ENCODE results near the gene DLX1. TPM values are rescaled to one million over a fixed set of nuclear protein-coding genes. Genes with fewer than 3 reads are reported as not detected.

DLX1 gene
- total and polyA plus RNA-seq, 7 experiments from 2014 or later = not detected

DNA sequence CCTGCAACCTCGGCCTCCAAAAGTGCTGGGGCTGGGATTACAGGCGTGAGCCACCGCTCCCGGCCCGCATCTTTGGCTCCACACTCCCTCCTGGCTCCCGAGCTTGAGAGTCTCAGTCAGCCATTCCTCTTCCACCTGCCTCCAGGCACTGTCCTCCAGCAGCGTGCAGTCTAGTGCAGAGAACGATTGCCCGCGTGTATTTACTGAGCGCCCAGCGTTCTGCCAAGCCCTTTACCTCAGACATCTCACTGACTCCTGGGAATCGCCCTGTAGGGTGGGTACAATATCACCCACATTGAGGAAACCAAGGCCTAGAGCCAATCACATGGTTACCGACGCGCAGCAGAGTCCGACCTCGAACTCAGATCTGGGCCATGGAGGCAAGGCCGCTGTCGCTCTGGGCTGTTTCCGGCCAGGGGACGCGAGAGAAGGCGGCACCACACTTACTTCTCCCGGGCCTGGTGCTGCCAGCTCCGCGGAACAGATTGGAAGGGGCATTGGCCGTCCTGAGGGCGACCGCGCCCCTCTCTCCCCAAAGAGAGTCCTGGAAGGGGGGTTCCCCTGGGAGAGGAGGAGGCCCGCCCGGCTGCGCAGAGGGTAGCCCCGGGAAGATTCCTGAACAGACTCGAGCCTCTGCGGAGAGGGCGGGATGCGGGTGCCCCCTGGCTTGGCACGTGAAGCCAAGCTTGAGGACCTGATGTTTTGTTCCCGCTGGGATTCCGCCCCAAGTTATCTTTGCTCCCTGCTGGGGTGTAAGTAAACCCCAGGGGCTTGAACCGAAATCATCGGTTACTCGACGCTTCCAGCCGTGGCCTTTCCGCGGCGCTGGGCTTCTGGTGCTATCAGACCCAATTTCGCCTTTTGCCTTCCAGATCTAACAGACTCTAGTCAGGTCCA lies 22.6 kb downstream of the DLX1 start:
- Mint-ChIP-seq H3K27me3 (peaks cover 70 to 85% (median 72%) of the 10 kb centered on the region in 5 donors), H3K4me1 (peaks cover 20 to 50% (median 32%) of the 10 kb centered on the region in 7 donors), H3K9me3 (peaks cover 0 to 17% (median 5%) of the 10 kb centered on the region in 11 donors), H3K27ac (peak overlapping the region in 5 of 9 donors; percentile 32 to 77 (median 56)), H3K4me3 (peak overlapping the region; percentile 23 to 65 (median 44)), H3K36me3 (peaks cover 0 to 4% (median 0%) of the 10 kb centered on the region in 5 donors)
- Histone ChIP-seq H3K27me3 (ENCODE audit: control insufficient read depth in 2 of 2, insufficient read depth in 2 of 2, low read length in 2 of 2) (peaks cover 20 to 50% of the 10 kb centered on the region in 2 donors), H3K4me3 (ENCODE audit: low read length) (no peak overlapping the region), H3K9me3 (ENCODE audit: control insufficient read depth in 2 of 3, low read length in 3 of 3) (no peaks in the 10 kb centered on the region), H3K27ac (ENCODE audit: low read depth, low read length) (no peak overlapping the region), H3K36me3 (ENCODE audit: control insufficient read depth in 2 of 3, insufficient read depth in 3 of 3, low read length in 3 of 3) (no peaks in the 10 kb centered on the region), H3K4me1 (ENCODE audit: control insufficient read depth in 2 of 2, insufficient read depth in 2 of 2, low read length in 2 of 2) (peaks cover 18 to 21% of the 10 kb centered on the region in 2 donors)
- DNase-seq (peak in 3 of 9 donors; percentile 8 to 21 (median 16)), ATAC-seq (no peak)
- ChIA-PET CTCF (interaction anchor here (1.3 to 1.8 kb wide), 2 partner anchors 295 to 406 kb away, joined by 4 read pairs; no protein-coding TSS in a partner anchor), POLR2A (interaction anchor here (0.6 to 0.7 kb wide), 2 partner anchors 39 to 511 kb away, joined by 3 read pairs; no protein-coding TSS in a partner anchor)
- intact Hi-C loops (cut with micrococcal nuclease) = loop anchor here (2.0 to 10.0 kb wide), 3 partner anchors 213 to 1857 kb away; partner anchors contain the start of genes SLC25A12 (in 1 of the 2) and SP3 (in 1 of the 2)

GRCh38 chr2:172108587-172108930 lies 23.3 kb downstream of the DLX1 start:
- Histone ChIP-seq H3K4me1 (ENCODE audit: control insufficient read depth in 2 of 2, insufficient read depth in 2 of 2, low read length in 2 of 2) (peaks cover 12 to 17% of the 10 kb centered on the region in 2 donors), H3K4me3 (ENCODE audit: low read length) (no peak overlapping the region), H3K36me3 (ENCODE audit: control insufficient read depth in 2 of 3, insufficient read depth in 3 of 3, low read length in 3 of 3) (no peaks in the 10 kb centered on the region), H3K27ac (ENCODE audit: low read depth, low read length) (no peak overlapping the region), H3K27me3 (ENCODE audit: control insufficient read depth in 2 of 2, insufficient read depth in 2 of 2, low read length in 2 of 2) (peaks cover 17 to 48% of the 10 kb centered on the region in 2 donors), H3K9me3 (ENCODE audit: control insufficient read depth in 2 of 3, low read length in 3 of 3) (no peaks in the 10 kb centered on the region)
- Mint-ChIP-seq H3K27ac (peak overlapping the region in 4 of 9 donors; percentile 14 to 56 (median 41)), H3K4me3 (peak overlapping the region in 8 of 10 donors; percentile 14 to 65 (median 44)), H3K9me3 (peaks cover 0 to 17% (median 5%) of the 10 kb centered on the region in 11 donors), H3K36me3 (peaks cover 0 to 4% (median 0%) of the 10 kb centered on the region in 5 donors), H3K4me1 (peaks cover 19 to 43% (median 26%) of the 10 kb centered on the region in 7 donors), H3K27me3 (peaks cover 66 to 85% (median 70%) of the 10 kb centered on the region in 5 donors)
- DNase-seq (no peak), ATAC-seq (no peak)
- intact Hi-C loops (cut with micrococcal nuclease) = loop anchor here in 1 of 2 donors (10.0 kb wide), 2 partner anchors 214 to 1856 kb away; partner anchors contain the start of genes SLC25A12 and SP3
- POLR2A ChIA-PET = interaction anchor here (0.6 kb wide), 1 partner anchor 512 kb away, joined by 3 read pairs; no protein-coding TSS in a partner anchor
- CTCF ChIA-PET = interaction anchor here (1.3 kb wide), 1 partner anchor 407 kb away, joined by 4 read pairs; no protein-coding TSS in a partner anchor

GRCh38 chr2:172109256-172109987 lies 24.1 kb downstream of the DLX1 start:
- H3K4me3 ChIP-seq (ENCODE audit: low read length) = no peak overlapping the region
- H3K36me3 ChIP-seq (ENCODE audit: control insufficient read depth in 2 of 3, insufficient read depth in 3 of 3, low read length in 3 of 3) = no peaks in the 10 kb centered on the region
- peaks cover 17 to 39% of the 10 kb centered on the region in 2 donors for H3K27me3 ChIP-seq (ENCODE audit: control insufficient read depth in 2 of 2, insufficient read depth in 2 of 2, low read length in 2 of 2)
- H3K27ac Mint-ChIP-seq = peak overlapping the region in 1 of 9 donors; percentile 2
- H3K9me3 Mint-ChIP-seq = peaks cover 0 to 12% (median 3%) of the 10 kb centered on the region in 11 donors
- ChIA-PET POLR2A (interaction anchor here (0.6 to 0.8 kb wide), 2 partner anchors 48 to 111 kb away, joined by 3 read pairs; no protein-coding TSS in a partner anchor), CTCF (no interaction called here)
- H3K4me3 Mint-ChIP-seq = peak overlapping the region in 5 of 10 donors; percentile 10 to 57 (median 39)
- peaks cover 12 to 36% (median 18%) of the 10 kb centered on the region in 7 donors for H3K4me1 Mint-ChIP-seq
- H3K27ac ChIP-seq (ENCODE audit: low read depth, low read length) = no peak overlapping the region
- no peak for ATAC-seq
- peaks cover 63 to 79% (median 65%) of the 10 kb centered on the region in 5 donors for H3K27me3 Mint-ChIP-seq
- no peak for DNase-seq
- H3K4me1 ChIP-seq (ENCODE audit: control insufficient read depth in 2 of 2, insufficient read depth in 2 of 2, low read length in 2 of 2) = peaks cover 7 to 11% of the 10 kb centered on the region in 2 donors
- H3K9me3 ChIP-seq (ENCODE audit: control insufficient read depth in 2 of 3, low read length in 3 of 3) = no peaks in the 10 kb centered on the region
- H3K36me3 Mint-ChIP-seq = peaks cover 0 to 4% (median 0%) of the 10 kb centered on the region in 5 donors
- intact Hi-C loops (cut with micrococcal nuclease) = loop anchor here in 1 of 2 donors (10.0 kb wide), 2 partner anchors 215 to 1855 kb away; partner anchors contain the start of genes SLC25A12 and SP3

DNA sequence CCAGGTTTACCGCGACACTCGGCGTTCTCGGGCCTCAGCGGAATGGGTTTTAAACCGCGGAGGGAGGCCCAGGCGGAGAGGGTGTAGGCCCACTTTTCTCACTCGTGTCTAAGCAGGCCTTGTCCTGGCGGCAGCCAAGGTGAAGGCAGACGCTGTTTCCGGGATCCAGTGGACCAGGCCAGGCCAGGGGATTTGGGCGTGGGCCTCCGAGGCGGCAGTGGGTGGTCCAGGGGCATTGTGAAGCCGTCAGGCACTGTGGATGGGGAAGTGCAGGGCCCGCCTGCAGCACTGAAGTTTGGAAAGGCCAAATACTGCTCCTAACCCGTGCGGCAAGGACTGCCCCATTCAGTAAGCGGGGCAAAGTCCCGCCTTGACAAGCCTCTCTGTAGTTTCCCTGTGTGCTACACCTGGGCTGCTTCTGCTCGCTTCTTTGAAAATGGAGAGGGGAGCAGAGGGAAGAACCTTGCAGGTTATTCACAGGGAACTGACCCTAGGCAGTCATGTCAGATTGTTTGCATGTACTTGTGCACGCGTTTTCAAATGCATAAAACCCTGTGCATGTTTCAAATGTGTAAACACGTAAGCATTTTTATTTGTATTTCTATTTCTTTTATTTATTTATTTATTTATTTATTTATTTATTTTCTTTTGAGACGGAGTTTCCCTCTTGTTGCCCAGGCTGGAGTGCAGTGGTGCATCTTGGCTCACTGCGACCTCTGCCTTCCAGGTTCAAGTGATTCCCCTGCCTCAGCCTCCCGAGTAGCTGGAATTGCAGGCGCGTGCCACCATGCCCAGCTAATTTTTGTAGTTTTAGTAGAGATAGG lies 24.9 kb downstream of the DLX1 start:
- Mint-ChIP-seq H3K9me3 (peaks cover 0 to 12% (median 0%) of the 10 kb centered on the region in 11 donors), H3K4me3 (peak overlapping the region in 4 of 10 donors; percentile 36 to 57 (median 40)), H3K27ac (peak overlapping the region in 1 of 9 donors; percentile 2), H3K36me3 (peaks cover 0 to 4% (median 0%) of the 10 kb centered on the region in 5 donors), H3K27me3 (peaks cover 63 to 76% (median 66%) of the 10 kb centered on the region in 5 donors), H3K4me1 (peaks cover 12 to 34% (median 18%) of the 10 kb centered on the region in 7 donors)
- no peaks in the 10 kb centered on the region for H3K36me3 ChIP-seq (ENCODE audit: control insufficient read depth in 2 of 3, insufficient read depth in 3 of 3, low read length in 3 of 3)
- H3K4me3 ChIP-seq (ENCODE audit: low read length) = no peak overlapping the region
- no peaks in the 10 kb centered on the region for H3K9me3 ChIP-seq (ENCODE audit: control insufficient read depth in 2 of 3, low read length in 3 of 3)
- ChIA-PET POLR2A (interaction anchor here (0.6 to 0.8 kb wide), 2 partner anchors 49 to 111 kb away, joined by 3 read pairs; no protein-coding TSS in a partner anchor), CTCF (interaction anchor here (0.7 kb wide), 1 partner anchor 36 kb away, joined by 4 read pairs; no protein-coding TSS in a partner anchor)
- intact Hi-C loops (cut with micrococcal nuclease) = loop anchor here in 1 of 2 donors (10.0 kb wide), 2 partner anchors 215 to 1855 kb away; partner anchors contain the start of genes SLC25A12 and SP3
- no peak overlapping the region for H3K27ac ChIP-seq (ENCODE audit: low read depth, low read length)
- H3K27me3 ChIP-seq (ENCODE audit: control insufficient read depth in 2 of 2, insufficient read depth in 2 of 2, low read length in 2 of 2) = peaks cover 12 to 31% of the 10 kb centered on the region in 2 donors
- ATAC-seq (peak; percentile 16), DNase-seq (peak in 1 of 9 donors; percentile 2)
- H3K4me1 ChIP-seq (ENCODE audit: control insufficient read depth in 2 of 2, insufficient read depth in 2 of 2, low read length in 2 of 2) = peaks cover 7 to 11% of the 10 kb centered on the region in 2 donors

- DNase-seq = peak in 1 of 9 donors; percentile 4
- peaks cover 43 to 57% (median 45%) of the 10 kb centered on the region in 5 donors for H3K27me3 Mint-ChIP-seq
Observed at GRCh38 chr2:172113617-172114016, 28.3 kb downstream of the DLX1 start.

More at GRCh38 chr2:172113617-172114016, 28.3 kb downstream of the DLX1 start:
- Histone ChIP-seq H3K9me3 (ENCODE audit: control insufficient read depth in 2 of 3, low read length in 3 of 3) (no peaks in the 10 kb centered on the region), H3K27me3 (ENCODE audit: control insufficient read depth in 2 of 2, insufficient read depth in 2 of 2, low read length in 2 of 2) (peaks cover 0 to 2% of the 10 kb centered on the region in 2 donors), H3K4me1 (ENCODE audit: control insufficient read depth in 2 of 2, insufficient read depth in 2 of 2, low read length in 2 of 2) (no peaks in the 10 kb centered on the region), H3K27ac (ENCODE audit: low read depth, low read length) (no peak overlapping the region), H3K4me3 (ENCODE audit: low read length) (no peak overlapping the region), H3K36me3 (ENCODE audit: control insufficient read depth in 2 of 3, insufficient read depth in 3 of 3, low read length in 3 of 3) (no peaks in the 10 kb centered on the region)
- Mint-ChIP-seq H3K9me3 (peaks cover 0 to 4% (median 0%) of the 10 kb centered on the region in 11 donors), H3K4me3 (no peak overlapping the region), H3K4me1 (peaks cover 0 to 10% (median 3%) of the 10 kb centered on the region in 7 donors), H3K36me3 (no peaks in the 10 kb centered on the region), H3K27ac (no peak overlapping the region)
- no peak for ATAC-seq
- ChIA-PET POLR2A (no interaction called here), CTCF (interaction anchor here (0.6 to 1.7 kb wide), 9 partner anchors 14 to 425 kb away, joined by 3 to 7 read pairs (median 4); no protein-coding TSS in a partner anchor)
- intact Hi-C loops (cut with micrococcal nuclease) = loop anchor here in 1 of 2 donors (1.0 kb wide), 4 partner anchors 302 to 539 kb away; no protein-coding TSS in a partner anchor
